ENCODE results near the gene DNAH10. TPM values are rescaled to one million over a fixed set of nuclear protein-coding genes. Genes with fewer than 3 reads are reported as not detected.

DNAH10 gene
- total and polyA plus RNA-seq, 10 of the 15 experiments (the other 5 are each of a cell fraction or from before 2014, with no cell fraction given), result 0.01 to 0.32 (median 0.06) TPM

- TF ChIP-seq DPF2 (IDR thresholded peaks at IDR 0.05) (no peak), ZBTB40 (IDR thresholded peaks at IDR 0.05; ENCODE audit: borderline replicate concordance) (no peak), SRF (IDR thresholded peaks at IDR 0.05; ENCODE audit: low read depth in 2 of 2, low read length in 2 of 2) (no peak), NBN (IDR thresholded peaks at IDR 0.05) (no peak), PBX3 (IDR thresholded peaks at IDR 0.05; ENCODE audit: insufficient replicate concordance, low read depth, low read length) (no peak)
Observed at GRCh38 chr12:123906711-123907420, 144.8 kb downstream of the DNAH10 start (continued).
